Progenitor cell of endocrine pancreas (in vitro differentiated cells): ENCODE measurements around the gene BOK. TPM values are rescaled to one million over a fixed set of nuclear protein-coding genes. Genes with fewer than 3 reads are reported as not detected.

ENCODE experiments used
- DNase-seq: peaks from one replicate; pipeline ENCODE4 v3.0.0; 2021; ENCODE audit warnings: low spot score; ENCODE audit not compliant: unreplicated experiment
- H3K27ac Mint-ChIP-seq: 2 replicates; pipeline ENCODE4 v1.8.0; 2021; ENCODE audit warnings: mild to moderate bottlenecking, moderate library complexity, mixed read lengths
- H3K27me3 Mint-ChIP-seq: 2 replicates; pipeline ENCODE4 v1.8.0; 2021; ENCODE audit warnings: mixed read lengths
- H3K36me3 Mint-ChIP-seq: 2 replicates; pipeline ENCODE4 v1.8.0; 2022; ENCODE audit warnings: mixed read lengths; ENCODE audit not compliant: insufficient read depth
- H3K4me1 Mint-ChIP-seq: 2 replicates; pipeline ENCODE4 v1.8.0; 2021; ENCODE audit warnings: low read depth, mixed read lengths
- H3K4me3 Mint-ChIP-seq: 2 replicates; pipeline ENCODE4 v1.8.0; 2021; ENCODE audit warnings: low read depth, mild to moderate bottlenecking, moderate library complexity, mixed read lengths
- H3K9me3 Mint-ChIP-seq: 2 replicates; pipeline ENCODE4 v1.8.0; 2021; ENCODE audit warnings: low read depth, mixed read lengths
- total RNA-seq: library from RNA; stranded (reverse); gene quantifications from 2 replicates; pipeline ENCODE4 v1.2.1, GENCODE V29; 2021
- TF ChIP-seq, protein P1 (sequence below): fragments of 200-600 bp; sonication (generic); IDR thresholded peaks from one replicate; pipeline ENCODE4 v1.5.0; 2021; ENCODE audit warnings: antibody characterized with exemption, mild to moderate bottlenecking; ENCODE audit not compliant: unreplicated experiment

Gene BOK
- total RNA-seq, 1 donor from 2014 or later, result 8.0 TPM

DNA sequence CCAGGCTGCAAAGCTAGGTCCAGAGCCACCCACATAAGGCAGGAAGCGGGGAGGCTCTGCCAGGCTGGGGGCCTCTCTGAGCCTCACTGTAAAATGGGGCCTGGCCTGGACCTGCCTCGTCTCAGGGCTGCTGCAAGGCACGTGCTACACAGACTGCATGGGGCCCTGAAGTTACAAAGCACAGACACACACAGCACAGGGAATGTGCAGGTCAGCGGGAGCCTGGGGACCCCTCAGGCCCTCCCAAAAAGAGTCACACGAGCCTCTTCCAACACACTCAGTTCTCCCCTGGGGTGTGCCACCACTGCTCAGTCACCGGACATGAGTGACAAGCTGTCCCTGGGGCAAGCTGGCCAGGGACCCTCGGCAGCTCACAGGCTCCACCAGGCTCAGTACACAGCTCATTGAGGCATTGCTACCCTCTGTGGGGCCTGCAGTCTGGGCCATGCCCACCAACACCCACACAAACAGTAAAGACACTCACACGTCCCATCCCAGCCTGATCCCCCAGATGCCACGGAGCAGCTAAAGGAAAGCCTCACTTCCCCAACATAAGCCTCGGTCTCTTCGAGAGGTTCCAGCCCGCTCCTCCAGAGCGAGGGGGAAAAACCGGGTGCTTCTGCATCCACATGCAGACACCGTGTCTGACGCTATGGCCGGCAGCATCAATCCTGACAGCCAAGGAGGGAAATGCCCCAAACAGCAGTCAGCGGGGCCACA, 33.7 kb downstream of the BOK start:
- TF ChIP-seq, protein P1, sequence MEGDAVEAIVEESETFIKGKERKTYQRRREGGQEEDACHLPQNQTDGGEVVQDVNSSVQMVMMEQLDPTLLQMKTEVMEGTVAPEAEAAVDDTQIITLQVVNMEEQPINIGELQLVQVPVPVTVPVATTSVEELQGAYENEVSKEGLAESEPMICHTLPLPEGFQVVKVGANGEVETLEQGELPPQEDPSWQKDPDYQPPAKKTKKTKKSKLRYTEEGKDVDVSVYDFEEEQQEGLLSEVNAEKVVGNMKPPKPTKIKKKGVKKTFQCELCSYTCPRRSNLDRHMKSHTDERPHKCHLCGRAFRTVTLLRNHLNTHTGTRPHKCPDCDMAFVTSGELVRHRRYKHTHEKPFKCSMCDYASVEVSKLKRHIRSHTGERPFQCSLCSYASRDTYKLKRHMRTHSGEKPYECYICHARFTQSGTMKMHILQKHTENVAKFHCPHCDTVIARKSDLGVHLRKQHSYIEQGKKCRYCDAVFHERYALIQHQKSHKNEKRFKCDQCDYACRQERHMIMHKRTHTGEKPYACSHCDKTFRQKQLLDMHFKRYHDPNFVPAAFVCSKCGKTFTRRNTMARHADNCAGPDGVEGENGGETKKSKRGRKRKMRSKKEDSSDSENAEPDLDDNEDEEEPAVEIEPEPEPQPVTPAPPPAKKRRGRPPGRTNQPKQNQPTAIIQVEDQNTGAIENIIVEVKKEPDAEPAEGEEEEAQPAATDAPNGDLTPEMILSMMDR, result no peak
- no peaks in the 10 kb centered on the region for H3K4me1 Mint-ChIP-seq
- no peak overlapping the region for H3K27ac Mint-ChIP-seq
- peaks cover 12% of the 10 kb centered on the region for H3K9me3 Mint-ChIP-seq
- peaks cover 20% of the 10 kb centered on the region for H3K36me3 Mint-ChIP-seq
- no peak overlapping the region for H3K4me3 Mint-ChIP-seq
- H3K27me3 Mint-ChIP-seq, result no peaks in the 10 kb centered on the region
- no peak for DNase-seq

DNA sequence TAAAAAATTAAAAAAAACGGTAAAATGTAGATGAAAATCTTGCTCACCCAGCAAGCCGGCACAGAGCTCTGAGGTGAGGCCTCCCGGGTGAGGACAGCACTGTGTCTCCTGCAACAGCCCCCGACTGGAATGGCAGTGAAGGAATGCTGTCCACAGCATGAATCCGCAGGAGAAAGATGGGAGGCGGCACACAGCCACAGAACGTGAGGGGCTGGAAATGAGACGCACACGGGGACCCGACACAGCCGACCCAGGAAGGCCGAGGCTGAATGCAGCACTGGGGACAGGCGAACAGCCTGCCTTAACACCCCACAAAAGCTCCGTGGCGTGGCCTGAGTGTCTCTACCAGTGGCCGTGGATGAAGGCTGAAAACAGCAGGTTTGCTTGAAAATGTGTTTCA, 34.7 kb downstream of the BOK start:
- DNase-seq, result no peak
- peaks cover 12% of the 10 kb centered on the region for H3K36me3 Mint-ChIP-seq
- H3K9me3 Mint-ChIP-seq, result peaks cover 10% of the 10 kb centered on the region
- no peaks in the 10 kb centered on the region for H3K4me1 Mint-ChIP-seq
- H3K4me3 Mint-ChIP-seq, result no peak overlapping the region
- H3K27me3 Mint-ChIP-seq, result no peaks in the 10 kb centered on the region
- TF ChIP-seq, protein P1, result no peak
- no peak overlapping the region for H3K27ac Mint-ChIP-seq

DNA sequence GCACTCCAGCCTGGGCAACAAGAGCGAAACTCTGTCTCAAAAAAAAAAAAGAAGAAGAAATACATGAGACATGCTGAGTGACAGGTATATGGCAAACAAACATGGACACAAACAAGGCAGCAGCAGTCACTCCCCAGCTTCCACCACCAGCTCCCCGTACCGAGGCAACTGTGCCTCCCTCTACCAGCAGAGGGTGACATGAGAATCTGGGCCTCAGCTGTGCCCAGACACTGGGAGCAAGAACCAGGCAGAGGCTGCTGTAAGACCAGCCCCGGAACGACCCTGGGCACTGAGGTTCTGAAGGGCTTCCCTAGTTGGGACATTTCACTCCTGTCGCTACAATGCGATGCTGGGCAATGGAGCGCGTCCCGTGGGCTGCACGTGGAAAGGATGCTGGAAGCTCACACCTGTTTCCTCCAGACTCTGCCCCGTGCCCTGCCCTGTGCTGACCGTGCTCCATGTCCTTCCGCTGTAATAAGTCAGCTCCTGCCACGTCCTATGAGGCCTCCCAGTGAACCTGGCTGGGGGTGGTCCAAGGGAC, 37.1 kb downstream of the BOK start:
- DNase-seq, result no peak
- Mint-ChIP-seq H3K36me3 (peaks cover 15% of the 10 kb centered on the region), H3K4me1 (no peaks in the 10 kb centered on the region), H3K4me3 (no peak overlapping the region), H3K27ac (no peak overlapping the region), H3K27me3 (no peaks in the 10 kb centered on the region), H3K9me3 (no peaks in the 10 kb centered on the region)
- TF ChIP-seq, protein P1, result peak; percentile 54

DNA sequence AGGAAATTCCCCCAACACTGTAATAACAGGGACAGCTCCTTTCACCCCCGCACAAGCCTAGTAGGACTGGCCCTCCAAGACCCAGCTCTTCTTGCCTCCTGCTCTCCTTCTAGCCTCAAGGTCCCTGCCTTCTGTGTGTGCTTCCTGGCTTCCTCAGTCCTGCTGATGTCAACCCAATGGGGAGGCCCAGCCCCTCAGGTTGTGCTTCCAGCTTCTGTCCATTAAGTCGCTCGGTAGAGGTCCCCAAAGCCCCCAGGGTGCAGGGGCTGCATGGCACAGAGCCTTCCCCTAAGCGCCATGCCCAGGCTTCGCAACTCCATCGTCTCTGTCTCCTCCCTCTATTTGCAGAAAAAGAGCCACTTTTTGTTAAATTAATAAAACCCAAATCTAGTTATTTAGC, 39.0 kb downstream of the BOK start:
- H3K36me3 Mint-ChIP-seq, result peaks cover 17% of the 10 kb centered on the region
- no peak overlapping the region for H3K4me3 Mint-ChIP-seq
- peak overlapping the region; percentile 41 for H3K27ac Mint-ChIP-seq
- H3K9me3 Mint-ChIP-seq, result no peaks in the 10 kb centered on the region
- TF ChIP-seq, protein P1, result no peak
- H3K27me3 Mint-ChIP-seq, result no peaks in the 10 kb centered on the region
- no peak for DNase-seq
- no peaks in the 10 kb centered on the region for H3K4me1 Mint-ChIP-seq

DNA sequence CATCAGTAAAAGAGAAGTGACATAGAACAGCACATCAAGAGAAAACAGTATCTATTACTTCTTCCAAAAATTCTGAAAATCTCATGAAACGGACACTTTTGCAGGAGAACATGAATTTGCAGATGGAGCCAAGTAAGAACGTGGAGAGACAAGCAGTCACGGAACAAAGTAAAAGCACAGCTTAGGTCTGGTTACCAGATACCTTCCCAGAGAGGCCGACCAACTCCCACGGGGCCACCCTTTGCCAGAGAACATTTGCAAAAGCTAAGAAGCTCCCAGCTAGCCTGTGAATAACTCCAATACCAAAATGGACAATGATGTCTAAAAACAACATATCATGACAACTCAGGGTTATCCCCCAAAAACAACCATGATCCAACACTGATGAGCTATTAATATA, 39.5 kb downstream of the BOK start:
- no peaks in the 10 kb centered on the region for H3K27me3 Mint-ChIP-seq
- no peak for DNase-seq
- H3K4me1 Mint-ChIP-seq, result no peaks in the 10 kb centered on the region
- no peaks in the 10 kb centered on the region for H3K9me3 Mint-ChIP-seq
- H3K4me3 Mint-ChIP-seq, result no peak overlapping the region
- H3K36me3 Mint-ChIP-seq, result peaks cover 17% of the 10 kb centered on the region
- TF ChIP-seq, protein P1, result no peak
- no peak overlapping the region for H3K27ac Mint-ChIP-seq
